ENCODE results near the gene ST6GALNAC2. TPM values are rescaled to one million over a fixed set of nuclear protein-coding genes. Genes with fewer than 3 reads are reported as not detected.

Gene ST6GALNAC2
- total and polyA plus RNA-seq, 12 donors = 0.50 to 37.8 (median 5.6) TPM

DNA sequence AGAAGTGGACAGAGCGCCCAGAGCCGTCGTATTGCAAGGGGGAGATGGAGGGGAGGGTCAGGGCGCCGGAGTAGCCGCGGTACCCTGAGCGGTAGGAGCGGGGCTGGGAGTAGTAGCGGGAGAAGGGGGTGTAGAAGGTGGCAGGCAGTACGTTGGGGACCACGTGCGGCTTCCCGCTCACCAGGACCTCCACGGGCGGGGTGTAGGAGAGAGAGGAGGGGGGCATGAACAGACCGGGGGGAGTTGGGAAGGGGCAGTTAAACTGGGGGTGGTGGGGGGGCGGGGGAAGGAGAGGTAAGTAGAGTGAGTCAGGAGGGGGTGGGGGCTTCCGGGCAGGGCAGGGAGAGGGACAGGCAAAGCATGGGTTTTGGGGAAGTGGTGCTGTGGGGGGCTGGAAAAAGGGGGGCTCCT, 16.8 kb downstream of the ST6GALNAC2 start:
- DNase-seq = no peak
- TF ChIP-seq POLR2A (IDR thresholded peaks at IDR 0.05) = no peak
- no peak for TF ChIP-seq CTCF (IDR thresholded peaks at IDR 0.05)
- no peak overlapping the region for H3K4me3 ChIP-seq
- 53 to 61% (median 58%) methylated on average over 14 to 19 of the region's 19 CpGs for WGBS, 4 donors
- intact Hi-C loops (cut with DNase I) = loop anchor here in 1 of 2 donors (10.0 kb wide), 2 partner anchors 56 to 146 kb away; partner anchors contain the start of gene MXRA7
- H3K27ac ChIP-seq = no peak overlapping the region
- no peaks in the 10 kb centered on the region for H3K27me3 ChIP-seq
- no peaks in the 10 kb centered on the region for H3K9me3 ChIP-seq (replicated peaks in 1 of 3)
- peaks cover 10 to 12% of the 10 kb centered on the region in 2 donors for H3K4me1 ChIP-seq (replicated peaks in 1 of 2)
- H3K36me3 ChIP-seq (replicated peaks in 1 of 2) = peaks cover 0 to 13% of the 10 kb centered on the region in 2 donors

GRCh38 chr17:76567634-76568432, 17.8 kb downstream of the ST6GALNAC2 start:
- no peak overlapping the region for H3K27ac ChIP-seq
- peaks cover 0 to 18% of the 10 kb centered on the region in 2 donors for H3K36me3 ChIP-seq (replicated peaks in 1 of 2)
- H3K9me3 ChIP-seq (replicated peaks in 1 of 3) = no peaks in the 10 kb centered on the region
- H3K4me3 ChIP-seq = no peak overlapping the region
- H3K27me3 ChIP-seq = no peaks in the 10 kb centered on the region
- WGBS, 4 donors = 65 to 76% (median 76%) methylated on average over 11 to 14 of the region's 14 CpGs
- H3K4me1 ChIP-seq (replicated peaks in 1 of 2) = peaks cover 10 to 13% of the 10 kb centered on the region in 2 donors
- intact Hi-C loops (cut with DNase I) = loop anchor here in 1 of 2 donors (10.0 kb wide), 2 partner anchors 57 to 147 kb away; partner anchors contain the start of gene MXRA7
- no peak for TF ChIP-seq POLR2A (IDR thresholded peaks at IDR 0.05)
- no peak for TF ChIP-seq CTCF (IDR thresholded peaks at IDR 0.05)
- DNase-seq = peak in 1 of 7 donors; percentile 17

DNA sequence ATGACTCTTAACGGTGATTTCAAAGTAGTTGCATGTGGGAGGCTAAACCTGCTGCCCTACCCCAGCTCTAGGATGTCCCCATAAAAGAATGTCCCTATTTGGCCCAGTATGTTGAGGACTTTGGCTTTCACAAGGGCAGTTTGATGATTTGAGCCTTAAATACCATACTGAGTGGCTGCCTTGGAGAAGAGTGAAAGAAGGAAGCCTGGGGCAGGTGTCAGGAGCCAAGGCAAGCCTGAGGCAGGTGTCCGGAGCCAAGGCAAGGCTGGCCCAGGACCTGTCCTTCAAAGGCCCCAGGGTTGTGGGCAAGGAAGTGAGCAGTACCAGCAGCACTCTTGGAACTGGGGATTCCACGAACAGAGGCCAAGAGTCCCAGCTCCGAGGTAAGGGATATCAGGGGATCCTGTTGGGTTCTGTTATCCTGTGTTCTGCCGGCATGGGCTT, 18.6 kb downstream of the ST6GALNAC2 start:
- Histone ChIP-seq H3K27me3 (no peaks in the 10 kb centered on the region), H3K27ac (no peak overlapping the region), H3K4me3 (no peak overlapping the region), H3K9me3 (replicated peaks in 1 of 3) (no peaks in the 10 kb centered on the region), H3K4me1 (replicated peaks in 1 of 2) (peaks cover 11 to 20% of the 10 kb centered on the region in 2 donors), H3K36me3 (replicated peaks in 1 of 2) (peaks cover 0 to 18% of the 10 kb centered on the region in 2 donors)
- no peak for DNase-seq
- intact Hi-C loops (cut with DNase I) = loop anchor here in 1 of 2 donors (10.0 kb wide), 2 partner anchors 58 to 148 kb away; partner anchors contain the start of gene MXRA7
- 82 to 89% (median 83%) methylated on average over 4 to 5 of the region's 5 CpGs for whole genome bisulfite sequencing, 4 donors
- TF ChIP-seq POLR2A (IDR thresholded peaks at IDR 0.05) (no peak), CTCF (IDR thresholded peaks at IDR 0.05) (no peak)

DNA sequence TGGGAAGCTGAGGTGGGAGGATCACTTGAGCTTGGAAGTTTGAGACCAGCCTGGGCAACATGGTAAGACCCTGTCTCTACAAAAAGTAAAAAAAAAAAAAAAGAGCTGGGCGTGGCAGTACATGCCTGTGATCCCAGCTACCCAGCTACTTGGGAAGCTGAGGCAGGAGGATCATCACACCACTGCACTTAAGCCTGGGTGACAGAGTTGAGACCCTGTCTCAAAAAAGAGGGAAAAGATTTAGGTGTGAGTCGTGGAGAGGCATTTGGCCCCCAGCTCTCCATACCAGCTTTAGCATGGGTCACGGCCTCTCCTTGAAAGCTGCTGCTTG, 19.1 kb downstream of the ST6GALNAC2 start:
- H3K4me1 ChIP-seq (replicated peaks in 1 of 2) = peaks cover 15 to 24% of the 10 kb centered on the region in 2 donors
- TF ChIP-seq POLR2A (IDR thresholded peaks at IDR 0.05) (no peak), CTCF (IDR thresholded peaks at IDR 0.05) (no peak)
- H3K36me3 ChIP-seq (replicated peaks in 1 of 2) = peaks cover 0 to 18% of the 10 kb centered on the region in 2 donors
- no peaks in the 10 kb centered on the region for H3K9me3 ChIP-seq (replicated peaks in 1 of 3)
- no peak for DNase-seq
- no peak overlapping the region for H3K4me3 ChIP-seq
- WGBS, 4 donors = 77 to 96% (median 87%) methylated on average over 3 of the region's 3 CpGs
- no peak overlapping the region for H3K27ac ChIP-seq
- no peaks in the 10 kb centered on the region for H3K27me3 ChIP-seq
- intact Hi-C loops (cut with DNase I) = loop anchor here in 1 of 2 donors (10.0 kb wide), 2 partner anchors 58 to 148 kb away; partner anchors contain the start of gene MXRA7

Measured in adrenal gland (tissue), 12 donors.